NT2/D1 (cell line): ENCODE data around the gene TBC1D20.

Experiments
- SUZ12 ChIP-seq: IDR thresholded peaks from 2 replicates; pipeline ENCODE4 v1.6.1; 2011; ENCODE audit not compliant: insufficient read length, insufficient read depth; ENCODE audit errors: extremely low read depth
- YY1 ChIP-seq: IDR thresholded peaks from 2 replicates; pipeline ENCODE4 v1.6.1; 2011; ENCODE audit not compliant: insufficient read length, insufficient read depth
- ZNF274 ChIP-seq: IDR thresholded peaks from 2 replicates; pipeline ENCODE4 v1.6.1; 2011; ENCODE audit warnings: mild to moderate bottlenecking, low read depth, low read length

- TF ChIP-seq SUZ12, result no peak
- TF ChIP-seq ZNF274, result no peak
- TF ChIP-seq YY1, result no peak
Observed at GRCh38 chr20:437787-438486, 24.4 kb downstream of the TBC1D20 start.
